RWPE1 (cell line): ENCODE measurements around the gene BRWD1.

Experiments used
- CTCF ChIA-PET: fragments of 350-600 bp; sonication (Branson Sonifier 250); formaldehyde crosslinking; extraction: SDS; loops from one replicate; lab custom pipeline; 2021; lab: Yijun Ruan, JAX
- POLR2A ChIA-PET: fragments of 400-600 bp; formaldehyde crosslinking; extraction: SDS; loops from one replicate; lab custom pipeline; 2020; ENCODE audit warnings: antibody characterized with exemption; ENCODE audit not compliant: low non-redundant PET; lab: Yijun Ruan, JAX
- DNase-seq: peaks from one replicate; pipeline ENCODE4 v3.0.0; 2012; ENCODE audit warnings: low spot score
- H3K27ac ChIP-seq: fragments of 450-650 bp; 2 replicates; pipeline ENCODE4 v1.5.1; 2017
- CTCF ChIP-seq: fragments of 450-650 bp; conservative IDR thresholded peaks from 2 replicates; pipeline ENCODE4 v1.5.1; 2017; ENCODE audit warnings: low read depth, mild to moderate bottlenecking

BRWD1 gene

GRCh38 chr21:39311164-39311563 is 2.3 kb downstream of the BRWD1 start:
- DNase-seq: no peak
- CTCF ChIA-PET: no interaction called here
- TF ChIP-seq CTCF: no peak
- no peak overlapping the region for H3K27ac ChIP-seq
- POLR2A ChIA-PET: no interaction called here

GRCh38 chr21:39307466-39307865 is 6.0 kb downstream of the BRWD1 start:
- ChIA-PET CTCF (no interaction called here), POLR2A (no interaction called here)
- no peak for TF ChIP-seq CTCF
- H3K27ac ChIP-seq: no peak overlapping the region
- no peak for DNase-seq

GRCh38 chr21:39300587-39300986 is 12.8 kb downstream of the BRWD1 start:
- CTCF ChIA-PET: no interaction called here
- TF ChIP-seq CTCF: no peak

GRCh38 chr21:39296891-39297290 is 16.5 kb downstream of the BRWD1 start:
- POLR2A ChIA-PET: no interaction called here
- no peak for TF ChIP-seq CTCF
- CTCF ChIA-PET: interaction anchor here (0.7 kb wide), 1 partner anchor 79 kb away, joined by 3 read pairs; no protein-coding TSS in a partner anchor
- no peak for DNase-seq
- H3K27ac ChIP-seq: no peak overlapping the region

More at GRCh38 chr21:39300587-39300986, 12.8 kb downstream of the BRWD1 start:
- H3K27ac ChIP-seq: no peak overlapping the region
- DNase-seq: no peak
- POLR2A ChIA-PET: no interaction called here

- TF ChIP-seq CTCF: no peak
- ChIA-PET POLR2A (no interaction called here), CTCF (no interaction called here)
- H3K27ac ChIP-seq: no peak overlapping the region
- DNase-seq: no peak
These were observed 24.4 kb downstream of the BRWD1 start for GRCh38 chr21:39288987-39289386.

- no peak for DNase-seq
- no peak for TF ChIP-seq CTCF
These were observed 30.5 kb downstream of the BRWD1 start for GRCh38 chr21:39282911-39283310.

More at GRCh38 chr21:39282911-39283310, 30.5 kb downstream of the BRWD1 start:
- CTCF ChIA-PET: interaction anchor here (0.6 to 0.7 kb wide), 2 partner anchors 69 to 440 kb away, joined by 3 to 4 read pairs; no protein-coding TSS in a partner anchor
- POLR2A ChIA-PET: no interaction called here
- H3K27ac ChIP-seq: no peak overlapping the region
